Hepatocyte (in vitro differentiated cells): ENCODE data around the gene IPPK. TPM values are rescaled to one million over a fixed set of nuclear protein-coding genes. Genes with fewer than 3 reads are reported as not detected.

Experiments used
- DNase-seq: peaks from one replicate; pipeline ENCODE4 v3.0.0-alpha.2; 2016; ENCODE audit warnings: low spot score
- H2AFZ ChIP-seq: fragments of 200-600 bp; sonication (generic); 2 replicates; pipeline ENCODE4 v1.6.0; 2016; ENCODE audit warnings: antibody characterized with exemption, mild to moderate bottlenecking
- H3K27ac ChIP-seq: fragments of 200-600 bp; sonication (generic); 2 replicates; pipeline ENCODE4 v1.5.1; 2016; ENCODE audit warnings: mild to moderate bottlenecking
- H3K27me3 ChIP-seq: fragments of 200-600 bp; sonication (generic); 2 replicates; pipeline ENCODE4 v1.6.1; 2016
- H3K36me3 ChIP-seq: fragments of 200-600 bp; sonication (generic); replicated peaks from 2 replicates; pipeline ENCODE4 v1.5.1; 2016; ENCODE audit warnings: low read depth; ENCODE audit not compliant: insufficient read depth
- H3K4me1 ChIP-seq: fragments of 200-600 bp; sonication (generic); 2 replicates; pipeline ENCODE4 v1.5.1; 2016; ENCODE audit warnings: mild to moderate bottlenecking, moderate library complexity; ENCODE audit not compliant: insufficient read depth
- H3K4me2 ChIP-seq: fragments of 200-600 bp; sonication (generic); 2 replicates; pipeline ENCODE4 v1.6.0; 2016
- H3K4me3 ChIP-seq: fragments of 200-600 bp; sonication (generic); 2 replicates; pipeline ENCODE4 v1.5.1; 2016; ENCODE audit warnings: mild to moderate bottlenecking
- H3K79me2 ChIP-seq: fragments of 200-600 bp; sonication (generic); 2 replicates; pipeline ENCODE4 v1.6.0; 2017; ENCODE audit warnings: mild to moderate bottlenecking
- H3K9me2 ChIP-seq: fragments of 200-600 bp; sonication (generic); replicated peaks from 2 replicates; pipeline ENCODE4 v1.6.0; 2017; ENCODE audit warnings: mild to moderate bottlenecking; ENCODE audit not compliant: insufficient read depth
- H3K9me3 ChIP-seq: fragments of 200-600 bp; sonication (generic); 2 replicates; pipeline ENCODE4 v1.5.1; 2016; ENCODE audit warnings: low read depth, mild to moderate bottlenecking
- H4K20me1 ChIP-seq: fragments of 200-600 bp; sonication (generic); 2 replicates; pipeline ENCODE4 v1.6.0; 2016; ENCODE audit warnings: mild to moderate bottlenecking; ENCODE audit not compliant: insufficient read depth, poor library complexity, severe bottlenecking
- EZH2 ChIP-seq: fragments of 200-600 bp; sonication (generic); IDR thresholded peaks from 2 replicates; pipeline ENCODE4 v1.6.1; 2016; ENCODE audit warnings: antibody characterized with exemption, mild to moderate bottlenecking, borderline replicate concordance
- EZH2phosphoT487 ChIP-seq: fragments of 200-600 bp; sonication (generic); IDR thresholded peaks from one replicate; pipeline ENCODE4 v1.6.1; 2018; ENCODE audit warnings: antibody characterized with exemption, mild to moderate bottlenecking, low read depth, moderate library complexity; ENCODE audit not compliant: unreplicated experiment, severe bottlenecking
- WGBS: methylation state at CpG from one replicate; pipeline ENCODE4 v1.1.6; 2016; ENCODE audit warnings: low lambda C conversion rate; ENCODE audit errors: missing lambda C conversion rate; 5-methylcytosine and 5-hydroxymethylcytosine counted together
- polyA plus RNA-seq: library from polyadenylated mRNA; unstranded; fragments of >200 nt; fragmentation: Nextera tagmentation; extraction: Ambion mirVana; gene quantifications from 2 replicates; pipeline ENCODE4 v1.2.1, GENCODE V29; 2016
- total RNA-seq: library from RNA; depleted of rRNA; stranded (reverse); fragments of >200 nt; gene quantifications from 2 replicates; pipeline ENCODE4 v1.2.3, GENCODE V29; 2014
- TF ChIP-seq, protein P1 (sequence below): fragments of 200-600 bp; sonication (generic); IDR thresholded peaks from 2 replicates; pipeline ENCODE4 v1.5.1; 2016; ENCODE audit warnings: antibody characterized with exemption, mild to moderate bottlenecking; ENCODE audit not compliant: poor library complexity

The IPPK gene
- total and polyA plus RNA-seq, 2 experiments from 2014 or later: 8.5 to 15.6 TPM

DNA sequence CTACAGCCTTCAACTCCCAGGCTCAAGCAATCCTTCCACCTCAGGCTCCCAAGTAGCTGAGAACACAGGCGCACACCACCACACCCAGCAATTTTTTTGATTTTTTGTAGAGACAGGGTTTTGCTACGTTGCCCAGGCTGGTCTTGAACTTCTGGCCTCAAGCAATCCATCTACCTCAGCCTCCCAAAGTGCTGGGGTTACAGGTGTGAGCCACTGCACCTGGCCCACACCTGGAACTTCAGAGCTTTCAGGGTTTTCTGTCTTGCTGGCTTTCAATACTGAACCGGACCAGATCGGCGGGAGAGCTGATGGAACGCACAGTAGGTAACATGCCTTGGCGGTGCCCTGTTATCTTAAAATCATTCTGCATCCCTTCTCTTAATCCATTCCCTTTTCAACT, 30.8 kb downstream of the IPPK start:
- Histone ChIP-seq H3K9me3 (no peaks in the 10 kb centered on the region), H3K4me3 (no peak overlapping the region), H3K9me2 (no peaks in the 10 kb centered on the region), H3K36me3 (no peaks in the 10 kb centered on the region), H4K20me1 (no peaks in the 10 kb centered on the region), H3K27me3 (no peaks in the 10 kb centered on the region), H3K27ac (no peak overlapping the region), H3K4me1 (no peaks in the 10 kb centered on the region), H3K79me2 (no peaks in the 10 kb centered on the region), H2AFZ (no peak overlapping the region), H3K4me2 (no peak overlapping the region)
- TF ChIP-seq, protein P1, sequence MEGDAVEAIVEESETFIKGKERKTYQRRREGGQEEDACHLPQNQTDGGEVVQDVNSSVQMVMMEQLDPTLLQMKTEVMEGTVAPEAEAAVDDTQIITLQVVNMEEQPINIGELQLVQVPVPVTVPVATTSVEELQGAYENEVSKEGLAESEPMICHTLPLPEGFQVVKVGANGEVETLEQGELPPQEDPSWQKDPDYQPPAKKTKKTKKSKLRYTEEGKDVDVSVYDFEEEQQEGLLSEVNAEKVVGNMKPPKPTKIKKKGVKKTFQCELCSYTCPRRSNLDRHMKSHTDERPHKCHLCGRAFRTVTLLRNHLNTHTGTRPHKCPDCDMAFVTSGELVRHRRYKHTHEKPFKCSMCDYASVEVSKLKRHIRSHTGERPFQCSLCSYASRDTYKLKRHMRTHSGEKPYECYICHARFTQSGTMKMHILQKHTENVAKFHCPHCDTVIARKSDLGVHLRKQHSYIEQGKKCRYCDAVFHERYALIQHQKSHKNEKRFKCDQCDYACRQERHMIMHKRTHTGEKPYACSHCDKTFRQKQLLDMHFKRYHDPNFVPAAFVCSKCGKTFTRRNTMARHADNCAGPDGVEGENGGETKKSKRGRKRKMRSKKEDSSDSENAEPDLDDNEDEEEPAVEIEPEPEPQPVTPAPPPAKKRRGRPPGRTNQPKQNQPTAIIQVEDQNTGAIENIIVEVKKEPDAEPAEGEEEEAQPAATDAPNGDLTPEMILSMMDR: no peak
- TF ChIP-seq EZH2 (no peak), EZH2phosphoT487 (no peak)
- WGBS: 95% methylated on average over 7 of the region's 7 CpGs
- DNase-seq: no peak

DNA sequence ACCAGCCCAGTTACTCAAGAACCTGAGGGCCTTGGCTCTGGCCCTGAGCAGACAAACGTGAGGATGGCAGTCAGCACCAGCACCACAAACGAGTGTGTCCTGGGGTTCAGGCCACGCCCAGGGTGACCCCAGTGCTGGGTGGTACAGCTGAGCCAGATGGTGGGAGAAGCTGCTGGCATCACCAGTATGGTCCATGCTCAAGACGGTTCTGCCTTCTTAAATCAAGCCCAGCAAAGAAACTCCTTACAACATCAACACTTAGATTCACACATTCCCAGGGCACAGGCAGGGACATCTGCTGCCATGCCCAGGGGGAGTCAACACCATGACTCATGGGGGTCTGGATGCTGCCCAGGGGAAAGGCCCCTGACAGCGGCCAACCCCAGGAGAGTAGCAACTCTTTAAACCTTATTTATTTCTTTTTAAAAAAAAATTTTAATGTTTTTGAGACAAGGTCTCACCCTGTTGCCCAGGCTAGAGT, 31.3 kb downstream of the IPPK start:
- 93% methylated on average over 5 of the region's 5 CpGs for WGBS
- Histone ChIP-seq H3K79me2 (no peaks in the 10 kb centered on the region), H2AFZ (no peak overlapping the region)

DNA sequence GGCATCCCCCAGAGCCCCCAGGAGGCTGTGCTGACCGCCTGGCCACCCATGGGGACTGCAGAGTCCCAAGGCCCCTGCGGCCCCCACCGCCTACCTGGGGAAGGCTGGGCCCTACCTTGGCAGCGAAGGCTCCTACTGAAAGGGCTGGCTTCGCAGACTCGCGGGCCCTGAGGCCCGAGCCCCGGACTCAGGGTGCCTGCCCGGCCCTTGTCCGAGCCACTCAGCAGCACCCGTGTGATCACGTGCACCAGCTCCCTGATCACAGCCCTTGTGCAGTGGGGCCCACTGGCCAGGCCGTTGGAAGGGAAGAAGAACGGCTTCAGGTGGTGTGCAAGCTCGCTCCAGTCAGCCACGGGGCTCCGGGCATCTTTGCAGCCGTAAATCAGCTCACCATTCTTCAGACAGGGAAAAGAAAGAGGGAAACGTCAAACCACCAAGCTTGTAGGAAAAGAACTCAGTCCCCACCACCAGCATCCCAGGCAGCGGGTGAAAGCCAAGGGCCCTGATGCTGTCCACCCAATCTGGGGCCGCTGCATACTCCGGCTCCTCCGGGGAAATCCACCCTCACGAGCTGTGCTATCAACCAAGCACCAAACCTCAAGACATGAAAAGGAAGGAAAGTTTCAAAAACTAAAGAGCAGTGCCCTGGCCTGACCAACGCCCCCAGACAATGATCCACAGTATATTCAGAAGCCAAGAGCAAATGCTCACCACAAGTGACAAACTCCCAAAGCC, 31.9 kb downstream of the IPPK start:
- 97% methylated on average over 26 of the region's 26 CpGs for WGBS
- Histone ChIP-seq H2AFZ (no peak overlapping the region), H3K4me3 (no peak overlapping the region), H3K9me3 (no peaks in the 10 kb centered on the region), H3K27ac (no peak overlapping the region), H3K4me1 (no peaks in the 10 kb centered on the region), H3K79me2 (no peaks in the 10 kb centered on the region), H3K9me2 (no peaks in the 10 kb centered on the region), H3K27me3 (no peaks in the 10 kb centered on the region), H4K20me1 (no peaks in the 10 kb centered on the region), H3K36me3 (no peaks in the 10 kb centered on the region), H3K4me2 (no peak overlapping the region)
- TF ChIP-seq, protein P1: no peak
- TF ChIP-seq EZH2 (no peak), EZH2phosphoT487 (no peak)
- no peak for DNase-seq

More for the DNA sequence above, 31.3 kb downstream of the IPPK start:
- H3K36me3 ChIP-seq: no peaks in the 10 kb centered on the region
- no peak overlapping the region for H3K4me3 ChIP-seq
- H3K9me2 ChIP-seq: no peaks in the 10 kb centered on the region
- H4K20me1 ChIP-seq: no peaks in the 10 kb centered on the region
- no peaks in the 10 kb centered on the region for H3K9me3 ChIP-seq
- TF ChIP-seq, protein P1: no peak
- TF ChIP-seq EZH2phosphoT487 (no peak), EZH2 (no peak)
- no peaks in the 10 kb centered on the region for H3K4me1 ChIP-seq
- no peaks in the 10 kb centered on the region for H3K27me3 ChIP-seq
- H3K27ac ChIP-seq: no peak overlapping the region
- H3K4me2 ChIP-seq: no peak overlapping the region
- no peak for DNase-seq
